ENCODE data around the gene PSD2.

- TF ChIP-seq CTCF (IDR thresholded peaks at IDR 0.05 in 4 of 5, conservative IDR thresholded peaks at IDR 0.05 in 1 of 5) (no peak), POLR2A (IDR thresholded peaks at IDR 0.05) (no peak)
These were observed 54.3 kb downstream of the PSD2 start for GRCh38 chr5:139849942-139850341.

Data from gastrocnemius medialis (tissue), 4 donors.